GM21515 (cell line): ENCODE measurements around the gene HELLS.
A peak's percentile ranks its signal among the peaks of the same experiment; 100 is the strongest.
"Not testable (repeated sequence)": the region's sequence is repeated elsewhere in the genome, so short reads cannot be mapped to it uniquely, and the experiment has no call there.

Source experiments
- ATAC-seq: cut with Tn5 transposase; IDR thresholded peaks from one replicate; pipeline ENCODE4 v1.9.1; 2021; ENCODE audit not compliant: unreplicated experiment

HELLS gene

DNA sequence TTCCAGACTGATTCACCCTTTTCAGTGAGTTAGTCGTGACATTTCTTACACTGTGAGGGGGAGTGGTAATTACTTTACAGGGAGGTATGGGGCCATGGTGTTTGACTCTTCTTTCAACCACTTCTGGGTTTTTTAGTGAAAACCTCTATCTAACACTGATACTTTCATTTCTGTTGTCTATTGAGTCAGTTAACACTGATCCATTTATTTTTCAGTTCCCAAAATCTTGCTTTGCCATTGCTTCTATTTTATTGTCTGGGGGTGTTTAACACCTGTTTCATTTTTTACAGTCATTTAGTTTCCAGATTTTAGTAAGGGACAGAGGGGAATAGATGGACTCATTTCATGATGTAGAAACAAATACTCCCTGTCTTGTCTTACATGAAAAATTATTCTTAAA, 61.5 kb downstream of the HELLS start:
- ATAC-seq, result peak; percentile 88

DNA sequence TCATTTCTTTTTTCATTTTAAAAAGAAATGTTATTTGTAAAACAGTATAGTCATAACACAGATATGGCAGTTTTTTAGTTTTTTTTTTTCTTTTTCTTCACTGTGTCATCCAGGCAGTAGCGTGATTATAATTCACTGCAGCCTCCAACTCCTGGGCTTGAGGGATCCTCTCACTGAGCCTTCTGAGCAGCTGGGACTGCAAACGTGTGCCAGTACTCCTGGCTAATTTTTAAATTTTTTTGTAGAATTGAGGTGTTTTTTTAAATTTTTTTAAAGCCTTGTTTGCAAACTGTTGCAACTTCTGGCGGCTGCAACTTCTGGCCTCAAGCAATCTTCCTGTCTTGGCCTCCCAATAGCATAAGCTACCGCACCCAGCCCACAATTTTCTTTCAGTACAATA, 63.0 kb downstream of the HELLS start:
- ATAC-seq, result no peak

GRCh38 chr10:94614558-94614957, 69.0 kb downstream of the HELLS start:
- ATAC-seq, result no peak

GRCh38 chr10:94617389-94617944, 71.9 kb downstream of the HELLS start:
- ATAC-seq, result no peak

GRCh38 chr10:94622666-94623205, 77.1 kb downstream of the HELLS start:
- ATAC-seq, result no peak

GRCh38 chr10:94623572-94623971, 78.0 kb downstream of the HELLS start:
- no peak for ATAC-seq

- no peak for ATAC-seq
Measured at GRCh38 chr10:94626476-94626875, 80.9 kb downstream of the HELLS start.

DNA sequence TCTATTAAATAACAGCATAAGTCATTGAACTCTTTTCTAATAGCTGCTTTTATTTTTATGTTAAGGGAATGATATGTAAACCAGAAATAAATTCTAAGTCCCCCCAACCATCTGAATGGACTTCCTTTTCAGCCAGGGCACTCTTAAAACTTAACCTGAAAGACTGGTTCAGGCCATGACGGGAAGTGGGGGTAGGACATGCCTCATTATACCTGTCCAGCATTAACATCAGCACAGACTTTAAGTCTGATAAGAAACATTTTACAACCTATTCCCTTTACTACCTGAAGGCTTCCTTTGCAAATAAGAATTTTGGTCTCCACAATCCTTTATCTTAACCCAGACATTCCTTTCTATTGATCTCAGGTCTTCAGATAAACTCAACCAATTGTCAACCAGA, 81.9 kb downstream of the HELLS start:
- no peak for ATAC-seq

DNA sequence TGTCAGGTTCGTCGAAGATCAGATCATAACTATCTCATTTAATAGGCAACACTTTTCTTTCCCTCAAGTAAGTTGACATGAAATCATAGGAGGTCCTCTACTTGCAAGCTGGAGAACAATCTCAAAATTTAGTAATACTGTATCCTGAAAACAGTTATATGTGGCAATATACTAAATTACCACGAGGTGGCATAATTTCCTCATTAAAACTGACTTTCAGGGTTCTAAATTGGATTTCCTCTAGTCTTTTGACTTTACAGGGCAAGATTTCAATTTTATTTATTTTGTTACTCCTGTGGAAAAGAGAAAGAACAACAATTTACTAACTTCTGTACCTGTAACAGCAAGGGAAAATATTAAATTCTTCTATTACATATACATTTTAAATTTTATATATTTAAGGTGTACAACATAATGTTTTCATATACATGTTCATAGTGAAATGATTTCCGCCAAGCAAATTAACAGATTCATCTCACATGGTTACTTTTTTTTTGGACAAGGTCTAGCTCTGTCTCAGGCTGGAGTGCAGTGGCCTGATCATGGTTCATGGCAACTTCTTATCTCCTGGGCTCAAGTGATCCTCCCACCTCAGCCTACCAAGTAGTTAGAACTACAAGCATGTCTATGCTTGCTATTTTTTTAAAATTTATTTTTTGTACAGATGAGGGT, 84.6 kb downstream of the HELLS start:
- no peak for ATAC-seq

GRCh38 chr10:94631077-94631875, 85.7 kb downstream of the HELLS start:
- no peak for ATAC-seq

DNA sequence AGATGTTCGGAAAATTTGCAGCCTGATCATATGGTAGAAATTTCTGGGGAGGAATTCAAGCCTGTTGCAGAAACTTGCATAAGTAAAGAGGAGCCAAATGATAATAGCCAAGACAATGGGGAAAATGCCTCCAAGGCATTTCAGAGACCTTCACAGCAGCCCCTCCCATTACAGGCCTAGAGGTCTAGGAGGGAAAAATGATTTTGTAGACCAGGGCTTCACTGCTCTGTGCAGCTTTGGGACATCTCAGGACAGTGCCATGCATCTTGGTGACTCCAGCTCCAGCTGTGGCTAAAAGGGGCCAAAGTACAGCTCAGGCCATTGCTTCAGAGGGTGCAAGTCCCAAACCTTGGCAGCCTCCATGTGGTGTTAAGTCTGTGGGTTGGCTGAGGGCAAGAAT, 87.4 kb downstream of the HELLS start:
- no peak for ATAC-seq

GRCh38 chr10:94638097-94638496, 92.5 kb downstream of the HELLS start:
- not testable (repeated sequence) for ATAC-seq

GRCh38 chr10:94639902-94640301, 94.3 kb downstream of the HELLS start:
- no peak for ATAC-seq

DNA sequence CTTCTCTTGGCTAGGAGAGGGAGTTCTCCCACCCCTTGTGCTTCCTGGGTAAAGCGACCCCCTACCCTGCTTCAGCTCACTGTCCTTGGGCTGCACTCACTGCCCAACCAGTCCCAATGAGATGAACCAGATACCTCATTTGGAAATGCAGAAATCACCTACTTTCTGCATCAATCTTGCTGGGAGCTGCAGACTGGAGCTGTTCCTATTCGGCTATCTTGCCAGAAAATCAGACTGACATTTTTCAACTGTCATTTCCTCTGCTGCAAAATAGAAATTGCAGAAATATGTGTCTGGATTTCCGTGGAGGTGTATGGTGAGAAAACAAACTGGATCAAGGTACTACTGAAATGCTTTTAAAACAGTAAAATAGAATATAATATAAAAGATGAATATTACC, 95.0 kb downstream of the HELLS start:
- no peak for ATAC-seq

GRCh38 chr10:94641480-94641879, 95.9 kb downstream of the HELLS start:
- no peak for ATAC-seq

DNA sequence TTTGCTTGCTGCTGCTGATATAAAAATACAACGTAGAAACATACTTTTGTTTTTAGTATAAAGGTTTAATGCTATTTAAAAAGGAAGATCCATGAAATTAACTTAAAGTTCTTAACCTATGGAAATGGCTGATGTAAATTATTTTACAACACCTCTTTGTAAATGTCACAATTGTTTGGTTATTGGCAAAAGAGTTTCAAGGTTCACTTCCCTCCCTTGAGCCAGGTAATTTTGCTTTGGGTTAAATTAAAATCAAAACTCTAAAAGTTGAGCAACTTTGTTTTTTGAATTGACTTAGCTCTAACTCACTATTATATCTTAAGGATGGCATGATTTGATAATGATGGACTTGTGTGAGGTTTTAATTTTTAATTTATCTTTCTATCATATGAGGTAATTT, 98.8 kb downstream of the HELLS start:
- no peak for ATAC-seq

GRCh38 chr10:94645285-94645684, 99.7 kb downstream of the HELLS start:
- peak; percentile 88 for ATAC-seq
